ENCODE data around the gene PTPRG. TPM values are rescaled to one million over a fixed set of nuclear protein-coding genes. Genes with fewer than 3 reads are reported as not detected.

The PTPRG gene
- total and polyA plus RNA-seq, 2 donors (not counting 3 experiments of a cell fraction or from before 2014, with no cell fraction given), result 8.9 to 39.1 TPM

DNA sequence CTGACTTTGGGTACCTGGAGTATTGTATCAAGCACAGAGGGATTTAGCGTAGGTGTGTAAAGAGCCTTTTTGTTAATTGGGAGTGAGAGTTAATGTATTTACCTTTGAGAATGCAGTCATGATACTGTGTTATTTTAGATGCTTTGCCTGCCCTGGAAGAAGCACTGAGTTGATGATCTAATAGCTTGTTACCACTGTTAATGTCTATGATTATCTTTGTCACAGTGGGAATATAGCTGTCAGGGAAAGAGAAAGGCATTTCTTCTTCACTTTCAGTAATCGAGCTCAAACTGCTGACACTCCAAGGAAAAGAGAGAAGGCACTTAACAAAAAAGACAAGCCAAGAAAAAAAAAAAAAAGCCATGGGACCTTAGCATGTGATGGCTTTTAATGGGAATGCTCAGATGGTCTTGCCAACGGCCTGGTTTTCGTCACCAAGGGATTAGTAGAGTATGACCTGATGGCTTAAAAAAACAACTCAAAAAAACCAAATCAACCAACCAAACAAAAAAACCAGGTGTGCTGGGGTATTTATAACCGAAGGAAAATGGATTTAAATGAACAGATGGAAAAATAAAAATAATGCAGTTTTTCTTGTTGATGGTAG is 387.4 kb downstream of the PTPRG start:
- POLR2A ChIA-PET, result no interaction called here
- no peak overlapping the region for H2AFZ ChIP-seq (ENCODE audit: low read depth, low read length)
- FAIRE-seq (no peak), DNase-seq (ENCODE audit: low read depth, low spot score) (no peak)
- no peak overlapping the region for H3K27ac ChIP-seq (ENCODE audit: insufficient read depth, low read depth, low read length)
- no peaks in the 10 kb centered on the region for H3K4me1 ChIP-seq (ENCODE audit: control insufficient read depth, extremely low read depth, insufficient read depth, low read length)
- H3K9ac ChIP-seq (replicated peaks; ENCODE audit: extremely low read depth, insufficient read depth, low read length), result no peak overlapping the region
- BruUV-seq (replicated peaks), result no TSS peak
- TF ChIP-seq POLR2A (IDR thresholded peaks at IDR 0.05; ENCODE audit: low read depth, low read length), result no peak
- TF ChIP-seq MYC (IDR thresholded peaks at IDR 0.05; ENCODE audit: low read depth, low read length), result no peak
- no peak for TF ChIP-seq POLR2AphosphoS5 (IDR thresholded peaks at IDR 0.05; ENCODE audit: insufficient read depth, low read depth, low read length)
- TF ChIP-seq FOS (IDR thresholded peaks at IDR 0.05; ENCODE audit: borderline replicate concordance, insufficient read depth, low read length), result no peak
- TF ChIP-seq GATA2 (IDR thresholded peaks at IDR 0.05; ENCODE audit: insufficient read depth, insufficient read length, low read depth, low read length), result no peak
- no peak for TF ChIP-seq EZH2 (IDR thresholded peaks at IDR 0.05; ENCODE audit: borderline replicate concordance, low read depth, low read length, severe bottlenecking)
- TF ChIP-seq, protein P1, sequence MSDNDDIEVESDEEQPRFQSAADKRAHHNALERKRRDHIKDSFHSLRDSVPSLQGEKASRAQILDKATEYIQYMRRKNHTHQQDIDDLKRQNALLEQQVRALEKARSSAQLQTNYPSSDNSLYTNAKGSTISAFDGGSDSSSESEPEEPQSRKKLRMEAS (IDR thresholded peaks at IDR 0.05; ENCODE audit: insufficient read depth, insufficient read length), result no peak
- TF ChIP-seq JUN (IDR thresholded peaks at IDR 0.05; ENCODE audit: borderline replicate concordance, insufficient read depth, insufficient read length, low read depth), result no peak
- TF ChIP-seq, protein P2, sequence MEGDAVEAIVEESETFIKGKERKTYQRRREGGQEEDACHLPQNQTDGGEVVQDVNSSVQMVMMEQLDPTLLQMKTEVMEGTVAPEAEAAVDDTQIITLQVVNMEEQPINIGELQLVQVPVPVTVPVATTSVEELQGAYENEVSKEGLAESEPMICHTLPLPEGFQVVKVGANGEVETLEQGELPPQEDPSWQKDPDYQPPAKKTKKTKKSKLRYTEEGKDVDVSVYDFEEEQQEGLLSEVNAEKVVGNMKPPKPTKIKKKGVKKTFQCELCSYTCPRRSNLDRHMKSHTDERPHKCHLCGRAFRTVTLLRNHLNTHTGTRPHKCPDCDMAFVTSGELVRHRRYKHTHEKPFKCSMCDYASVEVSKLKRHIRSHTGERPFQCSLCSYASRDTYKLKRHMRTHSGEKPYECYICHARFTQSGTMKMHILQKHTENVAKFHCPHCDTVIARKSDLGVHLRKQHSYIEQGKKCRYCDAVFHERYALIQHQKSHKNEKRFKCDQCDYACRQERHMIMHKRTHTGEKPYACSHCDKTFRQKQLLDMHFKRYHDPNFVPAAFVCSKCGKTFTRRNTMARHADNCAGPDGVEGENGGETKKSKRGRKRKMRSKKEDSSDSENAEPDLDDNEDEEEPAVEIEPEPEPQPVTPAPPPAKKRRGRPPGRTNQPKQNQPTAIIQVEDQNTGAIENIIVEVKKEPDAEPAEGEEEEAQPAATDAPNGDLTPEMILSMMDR (IDR thresholded peaks at IDR 0.05; ENCODE audit: extremely low read depth in 1 of 2, insufficient read depth in 1 of 2, low read depth in 1 of 2, low read length in 2 of 2), result no peak
- H4K20me1 ChIP-seq (replicated peaks; ENCODE audit: control insufficient read depth, extremely low read depth, insufficient read depth, low read length), result no peaks in the 10 kb centered on the region
- H3K9me1 ChIP-seq (replicated peaks; ENCODE audit: control insufficient read depth, extremely low read depth, insufficient read depth, low read length), result no peaks in the 10 kb centered on the region
- H3K4me2 ChIP-seq (ENCODE audit: insufficient read depth, low read length), result no peak overlapping the region
- intact Hi-C loops (cut with micrococcal nuclease) (no loop called here), dilution Hi-C loops (cut with MboI; ENCODE audit: extremely low pct_ligation_motif_present, low sequenced_read_pairs) (no loop called here)
- no peaks in the 10 kb centered on the region for H3K9me3 ChIP-seq (replicated peaks; ENCODE audit: control insufficient read depth, insufficient read depth, low read length)
- no peaks in the 10 kb centered on the region for H3K36me3 ChIP-seq (ENCODE audit: control insufficient read depth in 2 of 2, extremely low read depth in 1 of 2, insufficient read depth in 2 of 2, low read length in 2 of 2)
- no peaks in the 10 kb centered on the region for H3K79me2 ChIP-seq (ENCODE audit: control insufficient read depth, insufficient read depth, low read length)
- no peak overlapping the region for H3K4me3 ChIP-seq (replicated peaks in 1 of 3; ENCODE audit: insufficient read depth in 1 of 3, low read depth in 1 of 3, low read length in 3 of 3)
- H3K27me3 ChIP-seq (ENCODE audit: control insufficient read depth in 2 of 2, insufficient read depth in 2 of 2, low read length in 2 of 2), result no peaks in the 10 kb centered on the region
- CTCF ChIA-PET, result interaction anchor here (3.0 kb wide), 1 partner anchor 13 kb away, joined by 14 read pairs; no protein-coding TSS in a partner anchor
